HL-60 (cell line): ENCODE data around the gene MAD1L1.

Source experiments
- DNase-seq, 2 experiments: peaks; one replicate each; pipeline ENCODE4 v3.0.0-alpha.2; 2010 to 2020; ENCODE audit warnings: low read depth in 1 of 2, low spot score in 1 of 2
- H3K27ac ChIP-seq: fragments of 250-450 bp; sonication (Bioruptor Pico); replicated peaks from 2 replicates; pipeline ENCODE4 v1.5.1; 2020; ENCODE audit warnings: mild to moderate bottlenecking, moderate library complexity
- H3K27me3 ChIP-seq: fragments of 250-450 bp; sonication (Bioruptor Pico); 2 replicates; pipeline ENCODE4 v1.5.1; 2021; ENCODE audit warnings: mild to moderate bottlenecking, moderate library complexity; ENCODE audit not compliant: insufficient read depth, poor library complexity, severe bottlenecking
- H3K4me3 ChIP-seq: replicated peaks from 2 replicates; pipeline ENCODE4 v1.5.1; 2011; ENCODE audit warnings: mild to moderate bottlenecking, control low read depth, low read length; ENCODE audit not compliant: insufficient read depth
- GABPA ChIP-seq: IDR thresholded peaks from 2 replicates; pipeline ENCODE4 v1.6.1; 2012; ENCODE audit warnings: low read depth
- POLR2AphosphoS5 ChIP-seq: IDR thresholded peaks from 2 replicates; pipeline ENCODE4 v1.6.1; 2012; ENCODE audit warnings: low read depth
- SPI1 ChIP-seq: IDR thresholded peaks from 2 replicates; pipeline ENCODE4 v1.6.1; 2012; ENCODE audit warnings: low read depth, mild to moderate bottlenecking, borderline replicate concordance
- TF ChIP-seq, protein P1 (sequence below): IDR thresholded peaks from 2 replicates; pipeline ENCODE4 v1.6.1; 2012; ENCODE audit warnings: low read depth; ENCODE audit not compliant: insufficient replicate concordance
- TF ChIP-seq, protein P2 (sequence below): IDR thresholded peaks from one replicate; pipeline ENCODE4 v1.5.1; 2011; ENCODE audit warnings: low read length, control low read depth, inconsistent platforms; ENCODE audit not compliant: insufficient read depth

The MAD1L1 gene

DNA sequence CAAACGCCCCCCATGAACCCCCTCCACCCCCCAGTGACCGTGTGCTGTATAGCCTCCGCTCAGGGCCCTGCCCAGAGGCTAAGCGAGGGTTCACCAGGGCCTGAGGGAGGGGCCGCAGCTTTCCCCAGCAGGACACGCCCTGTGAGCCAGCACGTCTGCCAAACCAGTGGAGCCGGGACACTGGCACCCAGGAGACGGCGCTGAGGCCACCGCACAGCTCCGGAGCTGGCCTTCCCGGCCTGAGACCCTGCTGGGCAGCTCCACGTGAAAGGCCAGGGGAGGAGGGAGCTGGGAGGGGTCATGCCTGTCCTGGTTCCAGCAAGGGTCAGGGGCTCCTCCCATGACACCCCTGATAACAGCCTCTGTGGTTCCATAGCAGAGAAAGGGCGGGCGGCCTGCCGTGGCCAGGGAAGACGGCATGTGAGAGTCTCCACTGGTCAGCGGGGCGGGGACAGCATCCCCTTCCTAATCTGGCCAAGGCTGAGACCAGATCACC, 284.4 kb downstream of the MAD1L1 start:
- no peak overlapping the region for H3K4me3 ChIP-seq
- no peak for DNase-seq
- no peak overlapping the region for H3K27ac ChIP-seq
- TF ChIP-seq POLR2AphosphoS5 (no peak), SPI1 (no peak), GABPA (no peak)
- TF ChIP-seq, protein P1, sequence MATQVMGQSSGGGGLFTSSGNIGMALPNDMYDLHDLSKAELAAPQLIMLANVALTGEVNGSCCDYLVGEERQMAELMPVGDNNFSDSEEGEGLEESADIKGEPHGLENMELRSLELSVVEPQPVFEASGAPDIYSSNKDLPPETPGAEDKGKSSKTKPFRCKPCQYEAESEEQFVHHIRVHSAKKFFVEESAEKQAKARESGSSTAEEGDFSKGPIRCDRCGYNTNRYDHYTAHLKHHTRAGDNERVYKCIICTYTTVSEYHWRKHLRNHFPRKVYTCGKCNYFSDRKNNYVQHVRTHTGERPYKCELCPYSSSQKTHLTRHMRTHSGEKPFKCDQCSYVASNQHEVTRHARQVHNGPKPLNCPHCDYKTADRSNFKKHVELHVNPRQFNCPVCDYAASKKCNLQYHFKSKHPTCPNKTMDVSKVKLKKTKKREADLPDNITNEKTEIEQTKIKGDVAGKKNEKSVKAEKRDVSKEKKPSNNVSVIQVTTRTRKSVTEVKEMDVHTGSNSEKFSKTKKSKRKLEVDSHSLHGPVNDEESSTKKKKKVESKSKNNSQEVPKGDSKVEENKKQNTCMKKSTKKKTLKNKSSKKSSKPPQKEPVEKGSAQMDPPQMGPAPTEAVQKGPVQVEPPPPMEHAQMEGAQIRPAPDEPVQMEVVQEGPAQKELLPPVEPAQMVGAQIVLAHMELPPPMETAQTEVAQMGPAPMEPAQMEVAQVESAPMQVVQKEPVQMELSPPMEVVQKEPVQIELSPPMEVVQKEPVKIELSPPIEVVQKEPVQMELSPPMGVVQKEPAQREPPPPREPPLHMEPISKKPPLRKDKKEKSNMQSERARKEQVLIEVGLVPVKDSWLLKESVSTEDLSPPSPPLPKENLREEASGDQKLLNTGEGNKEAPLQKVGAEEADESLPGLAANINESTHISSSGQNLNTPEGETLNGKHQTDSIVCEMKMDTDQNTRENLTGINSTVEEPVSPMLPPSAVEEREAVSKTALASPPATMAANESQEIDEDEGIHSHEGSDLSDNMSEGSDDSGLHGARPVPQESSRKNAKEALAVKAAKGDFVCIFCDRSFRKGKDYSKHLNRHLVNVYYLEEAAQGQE, result no peak
- TF ChIP-seq, protein P2, sequence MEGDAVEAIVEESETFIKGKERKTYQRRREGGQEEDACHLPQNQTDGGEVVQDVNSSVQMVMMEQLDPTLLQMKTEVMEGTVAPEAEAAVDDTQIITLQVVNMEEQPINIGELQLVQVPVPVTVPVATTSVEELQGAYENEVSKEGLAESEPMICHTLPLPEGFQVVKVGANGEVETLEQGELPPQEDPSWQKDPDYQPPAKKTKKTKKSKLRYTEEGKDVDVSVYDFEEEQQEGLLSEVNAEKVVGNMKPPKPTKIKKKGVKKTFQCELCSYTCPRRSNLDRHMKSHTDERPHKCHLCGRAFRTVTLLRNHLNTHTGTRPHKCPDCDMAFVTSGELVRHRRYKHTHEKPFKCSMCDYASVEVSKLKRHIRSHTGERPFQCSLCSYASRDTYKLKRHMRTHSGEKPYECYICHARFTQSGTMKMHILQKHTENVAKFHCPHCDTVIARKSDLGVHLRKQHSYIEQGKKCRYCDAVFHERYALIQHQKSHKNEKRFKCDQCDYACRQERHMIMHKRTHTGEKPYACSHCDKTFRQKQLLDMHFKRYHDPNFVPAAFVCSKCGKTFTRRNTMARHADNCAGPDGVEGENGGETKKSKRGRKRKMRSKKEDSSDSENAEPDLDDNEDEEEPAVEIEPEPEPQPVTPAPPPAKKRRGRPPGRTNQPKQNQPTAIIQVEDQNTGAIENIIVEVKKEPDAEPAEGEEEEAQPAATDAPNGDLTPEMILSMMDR, result no peak
- H3K27me3 ChIP-seq, result no peaks in the 10 kb centered on the region

DNA sequence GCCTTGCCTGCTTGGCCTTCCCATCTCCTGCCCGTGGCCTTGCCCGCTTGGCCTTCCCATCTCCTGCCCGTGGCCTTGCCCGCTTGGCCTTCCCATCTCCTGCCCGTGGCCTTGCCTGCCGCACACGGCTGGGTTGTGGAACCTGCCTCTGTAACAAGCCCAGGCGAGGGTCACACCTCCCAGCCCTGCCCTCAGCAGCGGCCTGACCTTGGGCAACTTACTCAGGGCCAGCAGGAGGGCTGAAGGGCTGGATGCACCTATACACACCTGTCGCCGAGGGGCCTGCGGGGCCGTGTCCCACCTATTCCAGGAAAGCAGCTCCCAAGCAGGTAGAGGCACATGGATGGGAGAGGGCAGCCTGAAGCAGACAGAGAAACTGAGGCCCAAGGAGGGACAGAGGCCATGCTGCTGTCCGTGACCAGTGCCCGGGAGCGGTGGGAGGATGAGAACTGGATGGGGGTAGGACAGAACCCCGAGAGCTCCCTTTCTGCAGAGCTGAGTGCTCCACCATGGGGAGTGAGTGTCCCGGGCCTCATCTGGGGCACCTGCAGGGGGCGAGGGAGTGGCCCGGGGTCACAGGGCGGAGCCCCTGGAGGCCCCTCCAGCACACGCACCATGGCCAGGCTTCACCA, 285.0 kb downstream of the MAD1L1 start:
- TF ChIP-seq GABPA (no peak), POLR2AphosphoS5 (no peak), SPI1 (no peak)
- TF ChIP-seq, protein P1, result no peak
- TF ChIP-seq, protein P2, result no peak
- no peaks in the 10 kb centered on the region for H3K27me3 ChIP-seq
- no peak overlapping the region for H3K27ac ChIP-seq
- no peak for DNase-seq
- H3K4me3 ChIP-seq, result no peak overlapping the region

DNA sequence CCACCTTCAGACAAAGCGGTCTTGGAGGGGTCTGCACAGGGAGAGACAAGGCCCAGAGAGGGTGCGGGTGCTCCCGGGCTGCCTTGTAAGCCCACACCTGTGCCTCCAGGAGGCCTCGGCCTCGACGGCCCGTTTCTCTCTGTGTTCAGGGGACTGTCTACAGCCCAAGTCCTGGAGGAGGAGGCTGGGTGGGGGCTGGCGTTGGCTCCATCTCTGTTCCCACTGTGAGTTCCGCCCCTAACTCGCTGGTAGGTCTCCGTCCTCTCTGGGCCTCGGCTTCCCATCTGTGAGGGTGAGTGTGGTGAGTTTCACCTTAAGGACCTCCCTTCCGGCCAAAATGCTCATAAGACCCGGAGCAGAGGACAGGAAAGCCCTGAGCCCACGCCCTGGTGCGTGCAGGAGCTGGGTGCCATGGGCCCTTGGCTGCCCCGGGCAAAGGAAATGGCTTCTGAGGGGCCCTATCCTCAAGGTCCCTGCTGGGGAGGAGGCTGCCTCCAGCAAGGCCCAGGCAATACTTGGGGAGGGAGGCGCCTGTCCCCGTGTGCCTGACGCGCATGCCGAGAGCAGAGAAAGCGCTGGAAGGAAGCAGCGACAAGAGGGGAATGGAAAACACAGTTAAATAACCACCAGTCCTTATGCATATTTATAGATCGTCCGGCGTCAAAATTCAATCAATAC, 285.8 kb downstream of the MAD1L1 start:
- TF ChIP-seq GABPA, result no peak
- TF ChIP-seq POLR2AphosphoS5, result no peak
- TF ChIP-seq, protein P2, result no peak
- no peak for TF ChIP-seq SPI1
- TF ChIP-seq, protein P1, result no peak
- no peak overlapping the region for H3K27ac ChIP-seq
- no peak overlapping the region for H3K4me3 ChIP-seq
- no peaks in the 10 kb centered on the region for H3K27me3 ChIP-seq
- no peak for DNase-seq
